Activated CD4-positive, alpha-beta T cell treated with anti-CD3 and anti-CD28 coated beads, Interleukin-2, amount 50 U/mL, for 16 hours (primary cell): ENCODE measurements around the gene PSMB5.

Experiments
- DNase-seq: peaks from one replicate; pipeline ENCODE4 v3.0.0-alpha.2; 2020

The PSMB5 gene

GRCh38 chr14:22985894-22986507 lies 48.7 kb downstream of the PSMB5 start:
- DNase-seq = no peak

DNA sequence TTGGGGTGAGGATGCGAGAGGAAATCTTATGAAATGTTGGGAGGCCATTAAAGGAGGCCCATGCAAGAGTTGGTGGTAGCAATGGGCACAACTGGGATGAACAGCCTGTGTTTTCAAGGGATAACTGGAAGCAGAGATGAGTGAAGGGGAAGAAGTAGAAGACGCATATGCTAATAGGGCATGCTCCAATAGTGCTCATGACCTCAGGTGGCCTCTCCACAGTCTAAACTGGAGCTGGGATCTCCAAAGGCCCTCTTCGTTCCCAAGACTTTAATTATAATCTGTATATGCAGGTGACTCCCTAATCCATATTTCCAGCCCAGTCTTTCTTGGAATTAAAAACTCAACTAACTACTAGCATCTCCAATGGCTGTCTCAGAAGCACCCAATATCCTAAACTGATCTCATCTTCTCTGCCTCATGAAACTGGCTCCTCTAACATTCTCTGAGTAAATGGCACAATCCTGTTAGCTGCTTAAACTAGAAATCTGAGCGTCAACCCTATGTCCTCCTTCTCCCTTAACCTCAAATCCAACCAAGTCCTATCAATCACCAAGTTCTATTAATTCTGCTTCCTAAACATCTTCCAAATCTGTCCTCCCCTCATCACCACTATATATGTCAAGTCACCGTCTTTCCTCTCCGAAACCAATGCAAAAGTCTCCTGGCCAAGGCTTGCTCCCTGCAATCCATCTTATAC lies 49.6 kb downstream of the PSMB5 start:
- no peak for DNase-seq

DNA sequence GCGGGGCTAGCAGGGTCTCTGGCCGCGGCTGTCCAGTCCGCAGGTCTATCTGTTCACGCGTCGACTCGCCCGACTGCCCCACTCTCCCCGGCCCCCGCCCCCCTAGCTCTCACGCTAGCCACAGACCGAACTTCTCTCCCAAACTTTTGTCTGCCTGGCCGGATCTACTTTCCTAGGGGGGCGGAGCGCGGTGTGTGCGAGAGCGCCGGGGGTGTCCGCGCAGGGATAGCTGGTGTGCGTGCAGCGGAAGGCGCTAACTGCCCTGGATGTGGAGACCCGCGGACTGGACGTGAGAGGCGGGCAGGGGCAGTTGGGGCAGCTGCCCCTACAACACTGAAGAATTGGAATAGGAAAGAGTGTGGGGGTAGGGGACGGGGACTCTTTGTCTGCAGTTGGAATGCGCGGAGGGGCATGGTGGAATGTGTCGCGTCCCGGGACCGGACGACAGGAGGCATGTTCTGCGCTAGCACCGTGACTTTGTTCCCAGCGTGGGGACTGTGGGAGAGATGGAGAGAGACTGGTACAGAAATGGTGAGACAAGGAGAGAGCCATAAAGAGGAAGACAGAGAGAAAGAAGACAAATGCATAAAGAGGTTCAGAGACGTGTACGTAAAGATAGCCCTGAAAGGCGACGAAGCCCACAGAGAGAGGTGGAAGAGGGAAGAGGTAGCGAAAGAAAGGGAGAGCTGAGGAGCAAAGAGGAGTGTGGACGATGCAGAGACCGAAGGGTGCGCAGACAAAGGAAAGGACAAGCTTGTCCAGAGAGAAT lies 52.0 kb downstream of the PSMB5 start, which contains the start of gene AJUBA:
AJUBA (minus strand) TSS at position 75 of the 769 bp plus-strand sequence. CDS start 285 bp downstream, outside the sequence.
- DNase-seq = peak; percentile 70

- DNase-seq = no peak
Observed at GRCh38 chr14:22981876-22982476, 52.7 kb downstream of the PSMB5 start.

- no peak for DNase-seq
Observed at GRCh38 chr14:22981090-22981875, 53.4 kb downstream of the PSMB5 start.

DNA sequence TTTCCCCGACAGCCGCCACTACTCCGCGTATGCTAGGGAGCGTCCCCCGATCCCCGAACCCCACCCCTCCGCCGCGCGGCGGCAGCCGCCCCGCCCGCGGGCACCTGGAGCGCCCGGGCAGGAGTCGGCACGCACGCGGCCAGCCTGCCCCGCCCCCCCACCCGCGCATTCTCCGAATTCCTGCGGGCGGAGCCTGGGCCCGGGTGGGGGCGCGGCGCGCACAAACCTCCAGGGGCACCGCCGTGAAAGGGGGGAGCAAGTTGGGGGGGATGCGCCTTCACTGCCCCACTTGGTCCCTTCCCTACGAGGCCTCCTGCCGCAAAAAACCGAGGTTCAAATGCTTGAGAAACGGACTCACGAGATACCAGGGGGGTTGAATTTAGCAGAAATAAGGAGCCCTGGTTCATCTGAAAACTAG lies 54.0 kb downstream of the PSMB5 start:
- DNase-seq = no peak

GRCh38 chr14:22979748-22980392 lies 54.8 kb downstream of the PSMB5 start:
- DNase-seq = no peak

GRCh38 chr14:22978981-22979671 lies 55.6 kb downstream of the PSMB5 start:
- no peak for DNase-seq

DNA sequence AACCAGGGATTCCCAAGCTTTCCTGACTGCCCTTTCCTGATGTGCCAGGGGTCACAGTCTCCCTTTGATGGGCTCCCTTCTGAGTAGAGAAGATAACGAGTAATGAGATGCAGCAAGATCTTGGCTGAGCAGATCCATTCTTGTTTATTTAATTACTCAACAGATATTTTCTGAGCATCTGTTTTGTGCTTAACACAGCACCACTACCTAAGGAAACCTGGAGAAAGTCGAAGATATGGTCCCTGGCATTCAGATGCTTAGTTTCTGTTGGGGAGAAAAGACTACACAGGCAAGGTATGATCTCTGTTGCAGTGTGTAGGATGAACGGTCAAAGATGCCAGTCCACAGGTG lies 56.2 kb downstream of the PSMB5 start:
- no peak for DNase-seq

GRCh38 chr14:22977684-22978486 lies 56.8 kb downstream of the PSMB5 start:
- DNase-seq = no peak

DNA sequence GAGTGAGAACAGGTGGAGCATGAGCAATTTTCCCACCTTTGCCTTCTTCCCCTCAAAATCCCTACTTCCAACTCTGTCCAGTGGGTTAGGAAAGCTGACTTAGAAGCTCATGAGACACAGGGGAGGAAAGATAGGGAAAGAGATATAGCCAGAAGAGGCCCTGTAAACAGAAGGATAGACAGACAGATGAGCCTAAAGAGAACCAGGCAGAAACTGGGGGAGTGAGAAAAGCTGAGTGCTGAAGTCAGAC lies 57.3 kb downstream of the PSMB5 start:
- no peak for DNase-seq

GRCh38 chr14:22976620-22977433 lies 57.9 kb downstream of the PSMB5 start:
- no peak for DNase-seq
